CD4-positive, alpha-beta T cell treated with Interleukin-17A for 4 hours (primary cell): Measurements from ENCODE around the gene ANKRD36.
"Not testable (repeated sequence)": the region's sequence is repeated elsewhere in the genome, so short reads cannot be mapped to it uniquely, and the experiment has no call there.

ENCODE experiments used
- DNase-seq: peaks from one replicate; pipeline ENCODE4 v3.0.0-alpha.2; 2020; ENCODE audit warnings: mixed read lengths

ANKRD36 gene

GRCh38 chr2:97129090-97129489 is 16.1 kb downstream of the ANKRD36 start:
- DNase-seq, result not testable (repeated sequence)

- not testable (repeated sequence) for DNase-seq
Measured at GRCh38 chr2:97144016-97144415, 31.1 kb downstream of the ANKRD36 start.

DNA sequence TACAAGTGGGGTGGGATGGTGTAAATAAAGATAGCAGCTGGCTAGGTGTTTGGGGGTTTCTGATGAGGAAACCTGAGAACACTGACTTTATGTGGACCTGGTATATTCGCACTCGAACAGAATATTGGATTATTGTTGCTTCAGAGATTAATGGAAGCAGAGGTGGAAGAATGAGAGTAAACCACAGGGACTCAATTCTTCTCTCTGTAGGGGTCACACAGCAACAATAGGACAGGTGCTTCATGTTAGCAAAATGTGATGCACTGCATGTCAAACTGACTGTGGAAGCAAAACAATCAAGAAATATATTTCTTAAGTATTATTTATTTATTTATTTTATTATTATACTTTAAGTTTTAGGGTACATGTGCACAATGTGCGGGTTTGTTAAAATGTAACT is 53.6 kb downstream of the ANKRD36 start:
- not testable (repeated sequence) for DNase-seq

- not testable (repeated sequence) for DNase-seq
Measured at GRCh38 chr2:97167938-97168337, 55.0 kb downstream of the ANKRD36 start.

GRCh38 chr2:97168583-97168982 is 55.6 kb downstream of the ANKRD36 start:
- not testable (repeated sequence) for DNase-seq

DNA sequence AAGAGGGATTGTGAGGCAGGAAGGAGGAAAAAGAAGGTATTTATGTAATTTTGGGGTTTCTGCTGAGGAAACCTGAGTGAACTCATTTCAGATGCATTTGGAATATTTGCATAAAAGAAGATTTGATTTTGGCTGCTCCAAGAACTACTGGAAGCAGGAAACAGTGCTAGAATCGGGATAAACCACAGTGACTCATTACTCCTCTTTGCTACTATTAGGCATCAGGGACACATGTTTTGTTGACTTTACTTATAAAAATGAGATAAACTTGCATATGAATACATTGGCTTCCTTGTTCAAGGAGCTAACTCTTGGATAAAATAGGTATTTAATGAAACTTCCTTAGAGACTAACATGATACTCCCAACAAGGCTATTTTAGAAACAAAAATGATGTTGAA is 67.4 kb downstream of the ANKRD36 start:
- not testable (repeated sequence) for DNase-seq

- not testable (repeated sequence) for DNase-seq
Measured at GRCh38 chr2:97195349-97195748, 82.4 kb downstream of the ANKRD36 start.

DNA sequence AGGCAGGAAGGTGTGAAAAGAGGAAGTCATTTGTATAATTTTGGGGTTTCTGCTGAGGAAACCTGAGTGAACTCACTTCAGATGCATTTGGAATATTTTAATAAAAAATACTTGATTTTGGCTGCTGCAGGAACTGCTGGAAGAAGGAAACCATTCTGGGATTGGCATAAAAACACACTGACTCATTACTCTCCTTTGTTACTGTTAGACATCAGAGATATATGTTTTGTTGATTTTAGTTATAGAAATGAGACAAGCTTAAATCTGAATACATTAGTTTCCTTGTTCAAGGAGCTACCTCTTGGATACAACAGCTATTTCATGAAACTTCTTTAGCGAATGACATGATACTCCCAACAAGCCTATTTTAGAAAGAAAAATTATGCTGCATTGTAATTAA is 84.3 kb downstream of the ANKRD36 start:
- DNase-seq, result not testable (repeated sequence)

- DNase-seq, result not testable (repeated sequence)
Measured at GRCh38 chr2:97200887-97201286, 87.9 kb downstream of the ANKRD36 start.

DNA sequence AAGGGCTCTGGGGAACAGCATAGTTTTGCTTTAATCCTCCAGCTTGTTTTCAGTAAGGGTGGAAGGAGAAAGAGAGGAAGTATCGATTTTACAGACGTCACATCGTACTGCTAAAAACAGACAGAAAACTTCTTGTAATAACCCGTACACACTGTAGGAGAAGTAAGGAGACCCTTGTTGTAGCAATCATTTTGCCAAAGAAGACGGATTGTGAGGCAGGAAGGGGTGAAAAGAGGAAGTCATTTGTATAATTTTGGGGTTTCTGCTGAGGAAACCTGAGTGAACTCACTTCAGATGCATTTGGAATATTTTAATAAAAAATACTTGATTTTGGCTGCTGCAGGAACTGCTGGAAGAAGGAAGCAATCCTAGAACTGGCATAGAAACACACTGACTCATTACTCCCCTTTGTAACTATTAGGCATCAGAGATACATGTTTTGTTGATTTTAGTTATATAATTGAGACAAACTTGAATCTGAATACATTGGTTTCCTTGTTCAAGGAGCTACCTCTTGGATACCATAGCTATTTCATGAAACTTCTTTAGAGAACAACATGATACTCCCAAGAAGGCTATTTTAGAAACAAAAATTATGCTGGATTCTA is 89.8 kb downstream of the ANKRD36 start:
- not testable (repeated sequence) for DNase-seq

DNA sequence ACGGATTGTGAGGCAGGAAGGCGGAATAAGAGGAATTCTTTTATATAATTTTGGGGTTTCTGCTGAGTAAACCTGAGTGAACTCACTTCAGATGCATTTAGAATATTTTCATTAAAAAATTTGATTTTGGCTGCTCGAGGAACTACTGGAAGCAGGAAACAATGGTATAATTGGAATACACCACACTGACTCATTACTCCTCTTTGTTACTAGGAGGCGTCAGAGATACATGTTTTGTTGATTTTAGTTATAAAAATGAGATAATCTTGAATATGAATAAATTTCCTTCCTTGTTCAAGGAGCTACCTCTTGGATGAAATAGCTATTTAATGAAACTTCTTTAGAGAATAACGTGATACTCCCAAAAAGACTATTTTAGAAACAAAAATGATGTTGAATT is 97.4 kb downstream of the ANKRD36 start:
- DNase-seq, result no peak

DNA sequence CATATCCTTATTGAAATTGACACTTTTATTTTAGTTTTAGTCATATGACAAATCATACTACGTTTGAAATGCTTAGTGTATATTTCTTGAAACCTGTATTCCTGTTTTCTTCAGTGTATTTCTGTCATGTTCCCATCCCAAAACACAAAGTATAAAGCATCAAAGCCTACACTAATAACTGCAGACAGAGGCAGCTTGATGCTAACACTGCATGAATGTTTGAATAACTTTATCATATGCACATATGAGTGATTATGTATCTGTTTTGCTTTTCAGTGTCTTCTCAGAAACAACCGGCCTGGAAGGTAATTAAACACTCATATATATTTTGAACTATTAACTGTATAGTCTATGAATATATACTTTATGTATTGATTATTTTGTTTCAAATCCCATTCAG is 102.1 kb downstream of the ANKRD36 start:
- DNase-seq, result not testable (repeated sequence)

GRCh38 chr2:97230848-97231585 is 118.1 kb downstream of the ANKRD36 start:
- not testable (repeated sequence) for DNase-seq

DNA sequence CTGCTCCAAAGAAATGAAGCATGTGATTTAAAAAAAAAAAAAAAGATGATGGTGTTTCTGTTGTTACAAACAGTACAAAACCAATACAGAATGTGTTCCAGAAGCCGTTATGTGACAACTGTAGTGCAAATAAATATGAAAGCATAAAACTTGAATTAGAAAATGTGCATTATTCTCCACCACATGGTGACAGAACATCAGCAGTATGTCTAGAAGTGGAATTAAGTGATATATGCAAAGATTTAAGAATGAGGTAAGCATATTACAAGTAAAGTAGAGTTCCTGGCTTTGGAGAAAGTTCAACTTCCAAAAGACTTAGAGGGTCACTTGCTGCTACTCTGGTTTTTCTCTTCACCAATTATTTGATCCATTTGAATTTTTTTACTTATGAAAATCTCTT is 120.0 kb downstream of the ANKRD36 start:
- not testable (repeated sequence) for DNase-seq

- not testable (repeated sequence) for DNase-seq
Measured at GRCh38 chr2:97233660-97234295, 120.8 kb downstream of the ANKRD36 start.

- not testable (repeated sequence) for DNase-seq
Measured at GRCh38 chr2:97261192-97261591, 148.2 kb downstream of the ANKRD36 start.

DNA sequence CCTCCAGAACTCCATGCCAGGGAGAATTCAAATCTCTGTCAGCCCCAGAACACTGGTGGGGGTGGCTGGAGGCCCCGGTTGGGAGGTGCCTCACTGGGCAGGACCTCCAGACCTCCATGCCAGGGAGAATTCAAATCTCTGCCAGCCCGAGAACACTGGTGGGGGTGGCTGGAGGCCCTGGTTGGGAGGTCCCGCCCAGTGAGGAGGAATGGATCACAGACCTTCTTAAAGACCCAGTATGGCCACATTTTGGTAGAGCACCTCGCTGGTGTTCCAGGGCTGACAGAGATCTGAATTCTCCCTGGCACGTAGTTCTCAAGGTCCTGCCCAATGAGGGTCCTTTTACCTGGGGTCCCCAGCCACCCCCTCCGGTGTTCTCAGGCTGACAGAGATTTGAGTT is 153.5 kb downstream of the ANKRD36 start:
- not testable (repeated sequence) for DNase-seq

- DNase-seq, result peak; percentile 2
Measured at GRCh38 chr2:97267411-97268074, 154.6 kb downstream of the ANKRD36 start.

DNA sequence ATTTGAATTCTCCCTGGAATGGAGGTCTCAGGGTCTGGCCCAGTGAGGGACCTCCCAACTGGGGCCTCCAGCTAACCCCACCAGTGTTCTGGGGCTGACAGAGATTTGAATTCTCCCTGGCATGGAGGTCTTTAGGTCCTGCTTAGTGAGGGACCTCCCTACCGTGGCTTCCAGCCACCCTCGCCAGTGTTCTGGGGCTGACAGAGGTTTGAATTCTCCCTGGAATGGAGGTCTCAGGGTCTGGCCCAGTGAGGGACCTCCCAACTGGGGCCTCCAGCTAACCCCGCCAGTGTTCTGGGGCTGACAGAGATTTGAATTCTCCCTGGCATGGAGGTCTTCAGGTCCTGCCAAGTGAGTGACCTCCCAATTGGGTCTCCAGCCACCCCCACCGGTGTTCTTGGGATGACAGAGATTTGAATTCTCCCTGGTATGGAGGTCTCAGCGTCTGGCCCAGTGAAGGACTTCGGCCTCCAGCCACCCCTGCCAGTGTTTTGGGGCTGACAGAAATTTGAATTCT is 155.2 kb downstream of the ANKRD36 start:
- peak; percentile 1 for DNase-seq

GRCh38 chr2:97276232-97276798 is 163.4 kb downstream of the ANKRD36 start:
- DNase-seq, result not testable (repeated sequence)

- DNase-seq, result not testable (repeated sequence)
Measured at GRCh38 chr2:97285187-97285586, 172.2 kb downstream of the ANKRD36 start.

GRCh38 chr2:97293687-97294086 is 180.7 kb downstream of the ANKRD36 start:
- DNase-seq, result not testable (repeated sequence)
